ENCODE results near the gene GINS1.

Gene GINS1

DNA sequence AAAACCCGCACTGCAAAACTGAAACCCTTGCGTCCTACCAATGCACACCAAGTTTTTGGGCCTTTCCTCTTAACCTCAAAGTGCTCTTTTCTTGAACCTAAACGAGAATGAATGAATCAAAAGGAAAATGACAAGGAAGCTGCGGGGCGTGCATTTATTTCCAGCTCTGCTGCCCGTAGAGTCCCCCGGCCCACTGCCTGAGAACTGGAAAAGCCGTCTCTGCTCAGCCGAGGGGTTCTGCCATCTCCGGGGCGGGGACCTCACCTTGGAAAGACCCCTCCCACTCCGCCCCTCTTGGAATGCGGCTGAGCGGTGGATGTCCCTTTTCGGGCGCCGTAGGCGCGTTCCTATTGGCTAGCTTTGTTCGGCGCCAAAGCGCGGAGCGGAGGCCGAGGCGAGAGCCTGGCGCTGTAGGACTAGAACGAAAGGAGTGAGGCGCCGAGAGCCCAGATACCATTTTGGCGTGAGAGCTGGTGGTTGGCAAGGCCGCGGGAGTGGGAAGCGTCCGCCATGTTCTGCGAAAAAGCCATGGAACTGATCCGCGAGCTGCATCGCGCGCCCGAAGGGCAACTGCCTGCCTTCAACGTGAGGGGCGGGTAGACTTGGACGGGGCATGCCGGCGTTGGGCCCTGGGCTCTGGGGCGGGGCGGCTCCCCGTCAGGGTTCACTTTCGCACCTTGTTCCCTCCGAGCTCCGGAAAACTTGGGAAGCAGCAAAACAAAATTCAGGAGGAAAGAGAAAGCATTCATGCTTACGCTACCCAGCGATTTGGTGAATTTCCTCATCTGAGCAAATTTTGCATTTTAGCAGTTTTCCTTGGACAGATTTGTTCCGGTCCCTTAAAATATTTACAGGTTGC, at the start of gene GINS1:
Gene GINS1, plus strand, starts transcription at position 363 of the 859 bp plus-strand sequence. Its CDS starts 148 bp downstream, at position 511.
- DNase-seq, result peak; percentile 52

DNA sequence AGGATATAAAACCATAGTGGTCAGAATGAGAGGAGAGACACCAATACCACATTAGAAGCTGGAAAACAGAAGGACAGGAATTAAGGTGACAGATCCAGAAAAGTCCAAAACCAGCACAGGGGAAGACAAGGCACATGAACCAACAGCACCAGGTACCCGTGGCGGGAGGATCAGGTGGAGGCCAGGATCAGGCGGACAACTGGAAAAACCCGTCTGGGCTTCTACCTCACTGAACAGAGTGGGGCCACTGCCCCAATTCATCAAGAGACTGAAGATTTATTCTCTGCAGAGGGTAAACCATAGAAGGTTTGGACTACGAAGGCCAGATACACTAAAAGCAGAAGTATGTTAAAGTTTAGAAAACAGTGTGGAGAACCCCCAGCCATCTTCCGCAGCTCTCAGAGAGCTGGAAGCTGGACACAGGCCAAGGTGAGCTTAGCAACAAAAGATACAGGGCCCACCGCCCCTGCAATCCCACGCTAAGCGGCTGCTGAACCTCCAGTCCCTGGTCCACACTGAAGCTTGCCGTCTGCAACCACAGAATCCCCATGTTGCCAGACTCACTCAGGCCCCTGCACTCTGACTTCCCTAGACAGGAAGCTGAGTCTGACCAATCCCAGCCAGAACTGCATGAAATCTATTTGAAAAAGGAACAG, 46.7 kb upstream of the GINS1 start:
- no peak for DNase-seq

DNA sequence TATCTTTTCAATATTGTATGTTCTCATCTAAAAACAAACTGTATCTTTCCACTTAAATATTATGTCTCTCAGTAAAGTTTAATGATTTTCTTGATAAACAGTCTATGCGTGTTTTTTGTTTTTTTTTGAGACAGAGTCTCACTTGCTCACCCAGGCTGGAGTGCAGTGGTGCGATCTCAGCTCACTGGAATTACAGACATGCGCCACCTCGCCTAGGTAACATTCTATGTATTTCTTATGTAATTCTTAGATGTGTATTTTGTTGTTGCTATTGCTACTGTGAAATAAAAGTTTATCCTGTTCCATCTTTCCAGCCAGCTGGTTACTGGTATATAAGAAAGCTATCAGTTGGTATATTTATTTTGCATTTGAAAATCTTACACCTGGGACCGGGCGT, 46.2 kb upstream of the GINS1 start:
- DNase-seq, result no peak

DNA sequence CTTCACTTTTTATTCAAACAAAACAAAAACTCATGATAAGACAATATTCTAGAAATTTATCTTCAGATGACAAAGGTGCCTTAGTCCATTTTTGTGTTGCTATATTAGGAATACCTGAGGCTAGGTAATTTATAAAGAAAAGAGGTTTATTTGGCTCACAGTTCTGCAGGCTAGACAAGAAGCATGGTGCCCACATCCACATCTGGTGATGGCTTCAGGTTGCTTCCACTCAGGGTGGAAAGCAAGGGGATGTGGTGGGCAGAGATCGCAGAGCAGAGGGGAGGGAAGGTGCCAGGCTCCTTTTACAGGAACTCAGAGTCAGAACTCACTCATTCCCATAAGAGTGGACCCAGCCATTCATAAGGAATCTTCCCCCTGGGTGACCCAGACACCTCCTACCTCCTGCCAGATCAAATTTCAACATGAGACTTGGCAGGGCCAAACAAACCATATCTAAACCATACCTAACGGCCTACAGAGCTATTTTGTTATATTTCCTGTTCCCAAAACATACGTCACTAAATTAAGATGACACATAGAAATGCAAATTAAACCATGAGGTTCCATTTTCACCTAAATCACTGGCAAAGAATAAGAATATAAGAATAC, 43.2 kb upstream of the GINS1 start:
- no peak for DNase-seq

DNA sequence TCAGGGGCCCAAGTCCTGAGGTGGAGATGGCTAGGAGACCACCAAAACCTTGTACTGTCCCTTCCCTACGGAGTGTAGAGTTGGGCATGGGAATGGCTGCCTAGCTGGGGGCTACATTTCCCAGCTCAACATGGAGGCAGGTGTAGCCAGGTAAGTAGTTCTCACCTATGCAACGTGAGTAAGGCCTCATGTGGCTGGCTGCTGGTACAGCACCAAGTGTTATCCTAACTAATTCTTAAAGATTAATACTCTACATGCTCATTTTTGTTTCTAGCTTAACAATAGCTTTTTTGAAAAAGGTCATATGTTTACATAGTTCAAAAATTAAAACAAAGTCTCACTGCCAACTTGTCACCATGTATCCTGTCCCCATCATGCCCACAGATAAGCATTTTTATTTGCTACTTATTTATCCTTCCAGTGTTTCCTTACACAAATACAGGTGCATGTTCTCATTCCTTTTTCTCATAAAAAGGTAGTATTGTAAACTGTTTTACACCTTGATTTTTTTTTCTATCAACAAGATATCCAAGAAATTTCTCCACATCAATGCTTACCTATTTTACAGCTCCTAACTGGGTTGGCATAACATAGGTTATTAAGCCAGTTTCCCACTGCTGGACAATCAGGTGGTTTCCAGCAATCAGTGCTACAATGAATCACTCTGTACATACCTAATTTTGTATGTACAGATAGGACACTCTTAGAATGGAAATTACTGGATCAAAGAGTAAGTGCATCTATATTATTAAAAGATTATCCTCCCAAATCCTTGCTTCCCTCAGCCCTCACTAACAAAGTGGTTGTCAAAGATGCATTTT, 42.4 kb upstream of the GINS1 start:
- DNase-seq, result no peak

DNA sequence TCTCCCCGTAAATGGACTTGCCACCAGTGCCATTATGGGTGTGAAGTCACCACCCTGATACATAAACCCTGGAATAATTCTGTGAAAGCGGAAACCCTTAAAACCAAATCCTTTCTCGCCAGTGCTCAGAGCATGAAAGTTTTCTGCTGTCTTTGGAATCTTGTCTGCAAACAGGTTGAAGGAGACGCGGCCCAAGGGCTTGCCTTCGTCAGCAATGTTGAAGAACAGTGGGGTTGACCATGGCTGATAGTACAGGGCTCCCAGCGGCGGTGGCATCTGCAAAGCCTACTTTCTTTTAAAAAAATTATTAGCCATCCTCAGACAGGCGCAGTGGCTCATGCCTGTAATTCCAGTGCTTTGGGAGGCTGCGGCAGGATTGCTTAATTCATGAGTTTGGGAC, 38.9 kb upstream of the GINS1 start:
- no peak for DNase-seq

DNA sequence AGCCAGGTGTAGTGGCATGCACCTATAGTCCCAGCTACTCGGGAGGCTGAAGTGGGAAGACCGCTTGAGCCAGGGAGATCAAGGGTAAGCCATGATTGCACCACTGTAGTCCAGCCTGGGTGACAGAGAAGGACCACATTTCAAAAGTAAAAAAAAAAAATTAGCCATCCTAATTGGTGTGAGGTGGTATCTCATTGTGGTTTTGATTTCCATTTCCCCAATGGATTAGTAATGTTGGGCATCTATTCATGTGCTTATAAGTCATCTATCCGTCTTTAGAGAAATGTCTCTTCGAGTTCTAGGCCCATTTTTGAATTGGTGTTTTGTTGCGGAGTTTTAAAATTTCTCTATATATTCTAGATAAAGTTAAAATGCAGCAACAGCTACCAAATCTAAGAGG, 38.5 kb upstream of the GINS1 start:
- no peak for DNase-seq

DNA sequence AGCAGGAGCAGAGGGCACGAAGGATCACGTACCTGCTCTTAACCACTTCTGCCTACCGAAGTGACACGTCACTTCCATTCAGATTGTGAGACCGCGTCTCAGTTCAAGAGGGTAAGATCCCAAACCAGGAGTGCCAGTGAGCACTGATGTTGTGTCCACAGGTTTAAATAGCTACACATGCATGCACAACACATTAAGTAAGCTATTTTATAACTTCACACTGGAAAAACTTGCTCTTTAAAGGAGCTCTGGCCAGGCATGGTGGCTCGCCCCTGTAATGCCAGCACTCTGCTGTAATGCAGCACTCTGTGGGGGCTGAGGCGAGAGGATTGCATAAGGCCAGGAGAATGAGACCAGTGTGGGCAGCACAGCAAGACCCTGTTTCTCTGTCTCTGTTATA, 37.9 kb upstream of the GINS1 start:
- no peak for DNase-seq

DNA sequence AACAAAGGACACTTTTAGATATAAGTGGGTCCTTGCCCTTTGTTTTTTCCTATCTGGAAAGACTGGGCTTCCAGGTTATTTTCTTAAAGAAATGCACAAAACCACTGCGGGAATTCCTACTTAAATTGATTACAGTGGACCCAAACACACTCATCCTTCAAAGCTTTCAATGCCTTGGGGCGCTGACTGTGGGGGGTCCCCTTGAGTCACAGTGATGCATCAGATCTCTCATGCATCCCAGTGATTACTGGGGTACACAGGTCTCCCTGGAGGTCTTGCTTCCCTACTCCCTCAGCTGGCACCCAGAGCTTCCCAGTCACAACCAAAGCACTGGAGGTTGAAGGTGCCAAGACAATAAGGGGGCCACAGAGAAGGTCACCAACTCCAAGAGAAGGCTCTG, 37.5 kb upstream of the GINS1 start:
- no peak for DNase-seq

DNA sequence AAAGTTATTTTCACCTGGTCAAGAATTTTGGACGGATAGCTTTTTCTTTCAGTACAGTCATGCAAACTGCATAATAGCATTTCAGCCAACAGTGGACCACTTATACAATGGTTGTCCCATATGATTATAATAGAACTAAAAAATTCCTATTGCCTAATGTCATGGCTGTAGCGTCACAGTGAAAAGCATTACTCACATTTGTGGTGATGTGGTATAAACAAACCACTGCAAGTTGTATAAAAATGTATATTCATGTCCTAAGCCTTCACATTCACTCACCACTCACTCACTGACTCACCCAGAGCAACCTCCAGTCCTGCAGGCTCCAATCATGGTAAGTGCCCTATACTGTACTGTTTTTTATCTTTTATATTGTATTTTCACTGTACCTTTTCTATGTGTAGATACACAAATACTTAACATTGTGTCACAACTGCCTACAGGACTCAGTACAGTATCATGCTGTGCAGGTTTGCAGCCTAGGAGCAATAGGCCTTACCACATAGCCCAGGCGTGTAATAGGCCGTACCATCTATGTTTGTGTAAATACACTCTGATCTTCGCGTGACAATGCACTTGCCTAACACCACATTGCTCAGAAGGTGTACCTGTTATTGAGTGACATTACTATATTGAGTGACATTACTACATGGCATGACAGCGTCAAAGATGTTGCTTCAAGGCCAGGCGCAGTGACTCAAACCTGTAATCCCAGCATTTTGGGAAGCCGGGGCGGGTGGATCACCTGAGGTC, 34.7 kb upstream of the GINS1 start:
- DNase-seq, result no peak

DNA sequence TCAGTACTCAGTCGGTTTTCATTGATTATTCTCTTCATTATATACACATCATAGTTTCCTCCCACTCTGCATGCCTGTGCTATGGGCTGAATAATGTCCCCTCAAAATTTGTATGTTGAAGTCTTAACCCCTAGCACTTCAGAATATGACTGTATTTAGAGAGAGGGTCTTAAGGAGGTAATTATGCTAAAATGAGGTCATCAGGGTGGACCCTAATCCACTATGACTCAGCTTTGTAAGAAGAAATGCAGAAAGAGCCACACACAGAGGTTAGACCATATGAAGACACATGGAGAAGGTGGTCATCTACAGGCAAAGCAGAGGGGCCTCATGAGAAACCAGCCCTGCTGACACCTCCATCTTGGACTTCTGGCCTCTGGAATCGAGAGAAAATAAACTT, 32.6 kb upstream of the GINS1 start:
- DNase-seq, result no peak

DNA sequence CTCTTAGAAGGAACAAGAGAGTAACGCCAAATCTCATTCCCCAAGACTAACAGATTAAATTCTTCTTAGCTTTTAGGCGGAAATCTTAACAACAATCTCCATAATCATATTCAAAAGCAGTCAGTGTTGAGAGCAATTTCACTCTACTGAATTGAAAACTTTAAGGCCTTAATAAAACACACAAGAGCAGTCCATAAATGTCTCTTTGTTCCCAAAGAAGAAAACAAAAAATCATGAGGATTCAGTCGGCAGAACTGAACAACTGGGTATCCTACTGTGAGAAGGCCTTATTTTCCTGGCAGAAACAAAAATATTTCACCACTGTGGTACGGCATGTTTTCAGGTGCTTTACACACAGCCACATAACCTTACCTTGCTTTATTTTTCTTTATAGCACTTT, 31.2 kb upstream of the GINS1 start:
- DNase-seq, result no peak

DNA sequence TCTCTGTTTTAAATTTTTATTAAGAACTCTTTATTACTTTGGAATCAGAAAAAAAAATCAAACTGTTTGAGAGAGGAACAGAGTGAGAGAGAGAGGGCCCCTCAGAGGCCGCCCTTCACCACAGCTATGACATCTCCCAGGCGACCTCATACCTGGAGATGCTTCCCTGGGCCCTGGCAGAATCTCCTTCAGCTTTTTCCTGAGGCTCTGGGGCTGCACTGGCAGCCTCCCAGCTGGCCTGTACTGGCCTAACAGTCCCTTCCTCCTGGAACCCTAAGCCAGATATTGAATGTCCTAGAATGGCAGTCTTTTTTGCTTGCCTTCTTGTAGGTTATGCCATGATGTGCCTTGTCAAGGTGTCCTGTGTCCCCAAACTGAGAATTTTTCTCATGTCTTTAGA, 30.6 kb upstream of the GINS1 start:
- no peak for DNase-seq

DNA sequence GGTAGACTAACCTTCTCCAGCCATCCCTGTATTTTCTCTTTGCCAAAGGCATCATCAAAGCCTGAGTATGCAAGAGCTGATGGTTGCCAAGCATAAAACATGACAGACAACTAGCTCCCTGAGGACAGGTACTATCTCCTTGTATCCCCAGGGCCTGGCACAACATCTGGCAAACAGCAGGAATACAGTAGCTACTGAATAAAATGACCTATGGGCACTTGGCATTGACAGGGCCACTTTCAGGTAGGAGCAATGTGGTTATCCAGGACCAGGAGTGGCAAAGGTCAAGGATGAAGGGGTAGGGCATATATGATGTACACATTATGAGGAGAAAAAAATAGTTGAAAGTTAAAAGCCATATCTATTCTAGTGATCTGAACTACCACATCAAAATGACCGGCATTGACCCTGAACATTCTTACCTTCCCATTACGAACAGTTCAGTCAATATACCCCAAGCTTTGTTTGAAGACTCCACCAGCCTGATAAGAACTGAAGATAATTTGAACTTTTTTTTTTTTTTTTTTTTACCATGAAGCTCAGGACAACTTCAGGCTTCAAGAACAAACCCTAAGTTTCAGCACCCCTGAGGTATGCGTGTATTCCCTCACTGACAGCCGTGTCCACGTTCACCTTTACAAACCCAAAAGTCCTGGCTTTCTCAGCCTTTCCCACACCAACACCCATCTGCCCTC, 29.1 kb upstream of the GINS1 start:
- no peak for DNase-seq

DNA sequence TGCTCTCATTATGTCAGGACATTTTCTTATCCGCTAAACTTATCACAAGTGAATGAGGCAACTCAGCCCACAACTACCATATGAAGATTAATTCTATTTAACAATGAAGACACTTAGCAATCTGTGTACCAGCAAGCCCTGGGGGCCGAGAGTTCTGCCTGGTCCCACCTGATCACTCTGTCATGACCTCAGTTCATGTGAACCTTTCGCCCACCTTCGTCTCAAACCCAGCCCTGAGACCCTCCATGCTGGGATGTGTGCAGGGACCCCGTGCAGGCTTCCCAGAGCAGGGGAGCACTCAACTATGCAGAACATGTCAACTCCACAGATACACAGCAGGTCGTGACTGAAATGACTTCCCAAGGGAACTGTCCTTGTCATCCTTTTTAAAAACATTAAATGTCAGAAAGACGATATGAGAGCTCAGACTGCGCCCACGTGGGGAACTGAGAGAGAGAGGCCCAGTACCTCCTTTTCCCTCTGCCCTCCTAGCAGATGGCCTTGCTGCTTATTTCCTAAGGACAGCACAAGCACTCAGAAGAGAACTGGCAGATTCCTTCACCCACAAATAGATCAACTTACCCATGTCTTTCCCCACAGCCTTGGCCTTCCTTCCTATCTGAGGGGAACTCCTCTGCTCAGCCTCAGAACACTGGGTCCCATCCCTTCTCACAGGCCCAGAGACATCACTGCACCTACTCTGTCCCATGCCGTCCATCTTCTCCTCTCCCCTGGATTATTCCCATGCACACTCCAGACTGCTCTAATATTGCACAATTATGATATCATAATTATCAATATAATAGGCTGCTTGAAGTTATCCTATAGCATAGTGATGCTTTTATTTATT, 28.4 kb upstream of the GINS1 start:
- DNase-seq, result no peak

DNA sequence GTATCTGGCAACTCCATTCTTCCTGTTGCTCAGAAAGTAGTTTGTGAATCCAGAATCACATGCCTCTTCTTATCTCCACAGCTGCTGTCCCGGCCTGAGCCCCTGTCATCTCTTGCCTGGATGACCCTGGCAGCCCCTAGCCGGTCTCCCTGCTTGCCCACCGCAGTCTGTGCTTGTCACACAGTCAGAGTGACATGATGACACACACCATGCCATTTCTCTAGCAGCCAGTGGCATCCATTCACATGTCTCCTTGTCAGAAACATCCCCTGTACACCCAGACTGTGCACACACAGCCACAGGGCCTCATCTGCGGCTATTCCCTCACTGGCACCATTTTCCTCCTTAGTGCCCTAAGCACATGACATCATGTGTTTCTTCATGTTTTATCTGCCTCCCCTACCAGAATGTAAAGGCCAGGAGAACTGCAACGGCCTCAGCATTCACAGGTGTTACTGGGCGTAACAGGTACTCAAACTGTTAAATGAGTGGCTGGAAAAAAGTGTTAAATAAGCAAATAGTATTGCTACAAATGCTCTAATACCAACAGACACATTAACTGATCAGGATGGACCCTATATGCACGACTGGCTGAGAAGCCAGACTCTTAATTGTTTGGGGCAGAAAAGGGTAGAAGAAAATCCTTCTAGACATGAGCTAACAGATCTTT, 26.4 kb upstream of the GINS1 start:
- no peak for DNase-seq

DNA sequence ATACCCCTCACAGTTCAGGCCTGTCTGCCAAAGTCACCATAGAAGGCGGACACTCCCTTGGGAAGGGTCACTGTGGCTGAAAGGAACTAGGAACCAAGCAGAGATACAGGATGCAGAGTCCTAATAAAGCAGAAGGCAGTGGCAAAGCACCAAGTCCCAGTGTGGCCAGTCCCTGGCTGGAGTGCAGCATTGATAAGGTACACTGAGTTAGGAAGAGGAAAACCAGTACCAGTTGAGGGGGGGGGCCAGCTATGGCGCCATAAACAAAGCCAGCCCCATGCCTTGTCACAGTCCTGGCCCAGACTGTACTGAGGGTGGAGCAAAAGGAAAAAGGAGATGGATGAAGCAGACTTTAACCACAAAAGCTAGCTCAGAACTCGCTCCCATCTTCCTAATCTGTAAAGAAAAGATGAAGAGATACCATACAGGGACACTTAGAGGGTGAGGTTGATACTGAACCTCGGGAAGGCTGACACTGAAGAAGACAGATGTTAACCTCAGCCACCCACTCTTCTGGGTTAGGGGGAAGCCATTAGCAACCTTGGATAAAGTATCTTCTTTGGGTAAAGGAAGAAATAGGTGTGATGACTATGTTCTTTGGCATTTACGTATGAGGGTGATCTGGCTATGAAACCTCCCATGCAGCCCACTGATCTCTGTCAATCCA, 24.6 kb upstream of the GINS1 start:
- no peak for DNase-seq

DNA sequence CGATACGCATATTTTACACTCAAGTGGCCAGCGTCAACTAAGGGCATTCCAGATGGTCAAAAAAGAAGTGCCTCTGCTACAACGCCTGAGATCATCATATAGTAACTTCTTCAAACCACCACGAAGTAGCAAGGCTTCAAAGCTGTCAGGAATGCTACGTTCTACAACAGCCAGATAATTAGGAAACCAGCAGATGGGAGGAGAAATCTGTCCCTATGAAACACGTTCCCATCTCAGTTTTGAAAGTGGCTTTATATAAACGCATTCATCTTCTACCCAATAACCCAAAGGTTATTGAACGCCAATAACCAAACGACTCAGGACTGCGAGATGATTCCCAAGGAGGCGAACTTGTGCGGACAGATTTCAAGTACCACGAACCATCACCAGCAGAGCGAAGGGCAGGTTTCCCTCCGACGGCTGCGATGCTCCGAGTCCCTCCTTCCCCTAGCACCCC, 18.0 kb upstream of the GINS1 start:
- no peak for DNase-seq

DNA sequence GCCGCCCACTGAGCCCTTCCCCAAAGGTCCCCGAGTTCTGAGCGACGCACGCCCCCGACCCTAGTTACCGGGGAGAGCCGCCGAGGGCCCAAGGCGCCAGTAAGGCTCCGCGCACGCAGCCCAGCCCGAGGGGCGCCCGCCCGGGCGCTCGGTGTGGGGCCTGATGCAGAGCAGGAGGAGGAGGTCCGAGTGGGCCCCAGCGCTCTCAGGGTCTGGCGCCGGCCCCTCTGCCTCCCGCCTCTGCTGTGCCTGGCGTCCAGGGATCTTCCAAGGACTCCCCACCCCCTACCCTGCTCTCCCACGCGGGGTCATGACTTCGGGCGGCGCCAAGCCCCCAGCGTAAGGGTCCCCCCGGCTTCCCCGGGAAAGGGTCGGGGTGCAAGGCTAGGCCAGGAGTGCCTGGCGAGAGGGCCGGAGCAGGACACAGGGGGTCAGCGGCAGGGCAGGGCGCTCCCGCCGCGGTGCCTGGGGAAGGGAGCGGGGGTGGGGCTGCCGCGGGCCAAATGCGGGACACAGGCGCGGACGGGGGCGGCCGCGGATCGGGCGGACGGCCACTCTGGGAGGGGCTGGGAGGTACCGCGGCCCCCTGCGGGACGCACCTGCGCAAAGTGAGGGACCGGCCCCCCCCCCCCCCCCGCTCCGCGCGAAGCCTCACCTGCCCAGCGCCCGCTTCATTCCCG, 17.5 kb upstream of the GINS1 start:
- no peak for DNase-seq

All from NCI-H2081 treated with DMSO at 0.1 percent for 48 hours (cell line).